HFFc6 (cell line): ENCODE results near the gene CAMKK2. TPM values are rescaled to one million over a fixed set of nuclear protein-coding genes. Genes with fewer than 3 reads are reported as not detected.

Experiments used
- DNase-seq: peaks from one replicate; pipeline ENCODE4 v3.0.0-alpha.2; 2018
- H3K27ac Mint-ChIP-seq: 2 replicates; pipeline ENCODE4 v1.8.0; 2020; ENCODE audit warnings: mild to moderate bottlenecking, mixed read lengths
- H3K27me3 Mint-ChIP-seq: 2 replicates; pipeline ENCODE4 v1.8.0; 2021; ENCODE audit warnings: mild to moderate bottlenecking, moderate library complexity, mixed read lengths; ENCODE audit not compliant: insufficient read depth
- H3K36me3 Mint-ChIP-seq: 2 replicates; pipeline ENCODE4 v1.8.0; 2021; ENCODE audit warnings: low read depth, mixed read lengths
- H3K4me1 Mint-ChIP-seq: 2 replicates; pipeline ENCODE4 v1.8.0; 2020; ENCODE audit warnings: low read depth, mixed read lengths
- H3K4me3 Mint-ChIP-seq: 2 replicates; pipeline ENCODE4 v1.8.0; 2020; ENCODE audit warnings: mild to moderate bottlenecking, moderate library complexity, mixed read lengths
- H3K9me3 Mint-ChIP-seq: 2 replicates; pipeline ENCODE4 v1.8.0; 2020; ENCODE audit warnings: mild to moderate bottlenecking, mixed read lengths
- CTCF ChIP-seq: fragments of 200-600 bp; sonication (generic); IDR thresholded peaks from 2 replicates; pipeline ENCODE4 v1.5.0; 2021; ENCODE audit warnings: antibody characterized with exemption, mild to moderate bottlenecking
- total RNA-seq, 6 experiments: library from RNA; stranded (reverse); fragmentation: NEBNext Ultra II Directional; extraction: Animal tissue kit (Norgen Biotek cat#: 25700); gene quantifications; 2 replicates in 1 of 6; 3 replicates in 5 of 6; pipeline ENCODE4 v1.2.3, GENCODE V29; 2021

Gene CAMKK2
- total RNA-seq, 6 experiments from 2014 or later = 27.8 to 35.3 (median 31.1) TPM

DNA sequence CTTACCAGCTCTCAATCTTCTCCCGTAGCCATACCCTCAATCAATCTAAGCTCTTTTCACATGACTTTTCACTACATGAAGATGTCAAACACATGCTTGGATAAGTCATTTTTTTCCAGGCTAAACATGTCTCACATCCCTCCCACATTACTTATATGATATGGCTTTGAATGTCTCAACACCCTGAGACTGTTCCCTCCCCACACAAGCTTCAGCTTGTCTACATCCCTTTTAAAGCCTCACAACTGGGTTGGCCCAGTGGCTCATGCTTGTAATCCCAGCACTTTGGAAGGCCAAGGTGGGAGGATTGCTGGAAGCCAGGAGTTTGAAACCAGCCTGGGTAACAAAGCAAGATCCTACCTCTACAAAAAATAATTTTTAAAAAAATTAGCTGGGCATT is 37.2 kb upstream of the CAMKK2 start:
- Mint-ChIP-seq H3K4me3 (no peak overlapping the region), H3K4me1 (peaks cover 8% of the 10 kb centered on the region; the same call in 1 of the 2 replicates), H3K36me3 (peaks cover 21% of the 10 kb centered on the region; the same call in 1 of the 2 replicates), H3K9me3 (no peaks in the 10 kb centered on the region), H3K27me3 (peaks cover 3% of the 10 kb centered on the region; the same call in 1 of the 2 replicates), H3K27ac (no peak overlapping the region)
- TF ChIP-seq CTCF = no peak
- DNase-seq = no peak

DNA sequence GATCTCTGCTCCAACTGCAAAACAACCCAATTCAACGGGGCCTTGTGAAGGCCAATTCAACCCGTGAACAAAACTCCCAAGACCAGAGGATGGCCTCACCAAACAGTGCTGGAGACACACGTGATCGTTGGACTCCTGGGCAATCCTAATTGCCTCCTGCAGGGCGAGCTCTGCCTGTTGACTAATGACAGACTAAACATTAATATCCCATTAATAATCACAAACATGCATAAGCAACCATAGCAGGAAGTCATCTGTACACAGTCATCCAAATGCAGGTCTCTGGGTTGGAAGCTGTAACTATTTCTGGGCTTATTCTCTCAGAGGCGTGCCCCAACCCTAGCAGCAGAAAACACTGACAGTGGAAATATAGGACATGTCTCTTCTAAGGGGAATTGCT is 34.7 kb upstream of the CAMKK2 start:
- no peak for TF ChIP-seq CTCF
- no peak for DNase-seq
- peaks cover 8% of the 10 kb centered on the region; the same call in 1 of the 2 replicates for H3K4me1 Mint-ChIP-seq
- no peaks in the 10 kb centered on the region for H3K9me3 Mint-ChIP-seq
- peak overlapping the region; percentile 29; the same call in 1 of the 2 replicates for H3K27ac Mint-ChIP-seq
- H3K4me3 Mint-ChIP-seq = no peak overlapping the region
- peaks cover 30% of the 10 kb centered on the region for H3K36me3 Mint-ChIP-seq
- H3K27me3 Mint-ChIP-seq = peaks cover 3% of the 10 kb centered on the region; the same call in 1 of the 2 replicates

DNA sequence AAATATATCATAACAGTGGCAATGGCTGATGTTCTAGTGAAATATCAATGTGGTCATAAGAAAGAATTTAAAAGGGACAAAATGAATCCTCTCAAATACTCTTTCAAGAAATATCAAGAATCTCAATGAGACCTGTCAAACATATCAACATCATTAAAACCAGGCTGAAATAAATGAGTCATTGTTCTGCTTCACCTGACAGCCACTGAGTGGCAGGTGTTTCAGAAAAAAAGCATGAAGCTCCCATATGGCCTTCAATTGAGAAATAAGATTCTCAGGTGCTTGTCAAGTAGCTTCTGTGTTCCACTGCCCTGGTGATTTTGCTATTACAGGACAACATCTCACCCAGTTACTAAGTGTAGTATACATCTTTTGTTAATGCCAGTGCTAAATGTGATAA is 34.2 kb upstream of the CAMKK2 start:
- no peak for TF ChIP-seq CTCF
- H3K36me3 Mint-ChIP-seq = peaks cover 30% of the 10 kb centered on the region
- H3K27ac Mint-ChIP-seq = no peak overlapping the region
- H3K4me1 Mint-ChIP-seq = peaks cover 8% of the 10 kb centered on the region; the same call in 1 of the 2 replicates
- no peaks in the 10 kb centered on the region for H3K9me3 Mint-ChIP-seq
- DNase-seq = no peak
- peaks cover 3% of the 10 kb centered on the region; the same call in 1 of the 2 replicates for H3K27me3 Mint-ChIP-seq
- H3K4me3 Mint-ChIP-seq = no peak overlapping the region

GRCh38 chr12:121330195-121330594 is 33.7 kb upstream of the CAMKK2 start:
- H3K9me3 Mint-ChIP-seq = no peaks in the 10 kb centered on the region
- no peak overlapping the region for H3K27ac Mint-ChIP-seq
- TF ChIP-seq CTCF = no peak
- no peak for DNase-seq
- H3K4me3 Mint-ChIP-seq = no peak overlapping the region
- peaks cover 8% of the 10 kb centered on the region; the same call in 1 of the 2 replicates for H3K4me1 Mint-ChIP-seq
- peaks cover under 1% of the 10 kb centered on the region; the same call in 1 of the 2 replicates for H3K27me3 Mint-ChIP-seq
- peaks cover 26% of the 10 kb centered on the region for H3K36me3 Mint-ChIP-seq

DNA sequence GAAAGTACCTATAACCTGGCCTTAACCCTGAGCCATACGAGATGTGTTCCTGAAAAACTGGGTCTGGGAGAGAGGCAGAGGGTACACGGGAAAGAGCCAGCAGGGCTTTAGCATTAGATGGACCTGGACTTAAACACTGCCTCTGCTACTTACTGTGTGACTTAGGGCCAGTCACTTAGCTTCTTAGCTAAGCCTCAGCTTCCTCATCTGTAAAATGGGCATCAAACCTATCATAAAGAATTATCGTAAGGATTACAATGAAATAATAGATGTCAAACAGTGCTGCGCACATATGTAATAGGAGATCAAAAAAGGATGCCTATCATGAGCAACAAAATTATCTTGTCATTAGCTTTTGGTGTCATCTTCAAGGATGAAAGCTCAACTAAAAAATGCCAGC is 32.1 kb upstream of the CAMKK2 start:
- no peak overlapping the region for H3K27ac Mint-ChIP-seq
- no peak for TF ChIP-seq CTCF
- no peaks in the 10 kb centered on the region for H3K27me3 Mint-ChIP-seq
- DNase-seq = no peak
- H3K4me3 Mint-ChIP-seq = no peak overlapping the region
- peaks cover 30% of the 10 kb centered on the region for H3K36me3 Mint-ChIP-seq
- H3K9me3 Mint-ChIP-seq = no peaks in the 10 kb centered on the region
- peaks cover 8% of the 10 kb centered on the region; the same call in 1 of the 2 replicates for H3K4me1 Mint-ChIP-seq
